Naive thymus-derived CD8-positive, alpha-beta T cell (primary cell): ENCODE measurements around the gene GYG2. TPM values are rescaled to one million over a fixed set of nuclear protein-coding genes. Genes with fewer than 3 reads are reported as not detected.

Source experiments
- ATAC-seq, 2 donors: fragments of 150-1000 bp; cut with Tn5 transposase in 1 of 2; sonication (Bioruptor Pico), chemical (Tn5 transposase) in 1 of 2; 1 replicate in 1 of 2; 2 replicates in 1 of 2; pipeline ENCODE4 v1.10.0; 2021; ENCODE audit warnings: mild to moderate bottlenecking in 2 of 2, moderate library complexity in 2 of 2
- POLR2A ChIA-PET: fragments of 350-600 bp; sonication (Branson Sonifier 250); formaldehyde crosslinking; loops from one replicate; lab custom pipeline; 2021; ENCODE audit warnings: antibody characterized with exemption; lab: Charles Lee
- DNase-seq, 10 donors: peaks; one replicate each; pipeline versions ENCODE4 v3.0.0 to v3.0.0-alpha.2; 2020 to 2022
- H3K27ac Mint-ChIP-seq, 10 donors: one replicate each; pipeline ENCODE4 v1.8.0; 2020 to 2022; ENCODE audit warnings: mild to moderate bottlenecking in 10 of 10, mixed read lengths in 10 of 10, moderate library complexity in 4 of 10, inconsistent platforms in 1 of 10
- H3K27me3 Mint-ChIP-seq, 5 donors: one replicate each; pipeline ENCODE4 v1.8.0; 2021 to 2022; ENCODE audit warnings: mixed read lengths in 5 of 5
- H3K36me3 Mint-ChIP-seq, 3 donors: one replicate each; pipeline ENCODE4 v1.8.0; 2020 to 2022; ENCODE audit warnings: mixed read lengths in 3 of 3, mild to moderate bottlenecking in 2 of 3, inconsistent platforms in 1 of 3
- H3K4me1 Mint-ChIP-seq, 4 donors: one replicate each; pipeline ENCODE4 v1.8.0; 2021 to 2022; ENCODE audit warnings: mixed read lengths in 4 of 4
- H3K4me3 Mint-ChIP-seq, 10 donors: one replicate each; pipeline ENCODE4 v1.8.0; 2020 to 2022; ENCODE audit warnings: mild to moderate bottlenecking in 10 of 10, mixed read lengths in 10 of 10, moderate library complexity in 6 of 10, inconsistent platforms in 1 of 10
- H3K9me3 Mint-ChIP-seq, 9 donors: one replicate each; pipeline ENCODE4 v1.8.0; 2020 to 2022; ENCODE audit warnings: mixed read lengths in 9 of 9, mild to moderate bottlenecking in 3 of 9, inconsistent platforms in 1 of 9, moderate library complexity in 1 of 9
- polyA plus RNA-seq, 3 donors: library from polyadenylated mRNA; unstranded; fragments of 300-500 nt; fragmentation: Illumina TruSeq; gene quantifications; one replicate each; pipeline ENCODE4 v1.2.3, GENCODE V29; 2021
- total RNA-seq, 8 experiments: library from RNA in 2 of 8; stranded (reverse) in 2 of 8; gene quantifications; one replicate each; pipeline ENCODE4 v1.2.3 and lab custom pipeline; 2021 to 2026

Gene GYG2
- total and polyA plus RNA-seq, 5 experiments from 2014 or later = not detected

DNA sequence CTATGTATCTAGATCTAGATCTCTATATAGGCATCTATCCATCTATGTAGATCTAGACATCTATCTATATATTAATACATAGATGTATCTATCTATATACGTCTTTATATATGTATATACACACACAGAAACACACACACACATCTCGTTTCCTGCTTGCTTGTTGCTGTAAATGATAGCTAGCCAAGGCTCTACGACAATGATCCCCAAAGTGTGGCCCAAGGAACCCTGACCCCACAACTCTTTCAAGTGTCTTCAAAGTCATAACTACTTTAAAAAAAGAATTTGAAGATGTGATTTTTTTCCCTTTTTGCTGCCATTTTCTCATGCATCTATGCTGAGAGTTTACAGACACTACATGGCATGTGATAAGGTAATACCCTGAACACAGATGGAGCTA lies 28.8 kb downstream of the GYG2 start:
- ATAC-seq (no peak), DNase-seq (no peak)
- H3K4me1 Mint-ChIP-seq = no peaks in the 10 kb centered on the region
- POLR2A ChIA-PET = no interaction called here
- H3K36me3 Mint-ChIP-seq = no peaks in the 10 kb centered on the region
- no peak overlapping the region for H3K4me3 Mint-ChIP-seq
- no peak overlapping the region for H3K27ac Mint-ChIP-seq
- H3K27me3 Mint-ChIP-seq = peaks cover 0 to 3% (median 0%) of the 10 kb centered on the region in 5 donors
- peaks cover 0 to 5% (median 0%) of the 10 kb centered on the region in 9 donors for H3K9me3 Mint-ChIP-seq

DNA sequence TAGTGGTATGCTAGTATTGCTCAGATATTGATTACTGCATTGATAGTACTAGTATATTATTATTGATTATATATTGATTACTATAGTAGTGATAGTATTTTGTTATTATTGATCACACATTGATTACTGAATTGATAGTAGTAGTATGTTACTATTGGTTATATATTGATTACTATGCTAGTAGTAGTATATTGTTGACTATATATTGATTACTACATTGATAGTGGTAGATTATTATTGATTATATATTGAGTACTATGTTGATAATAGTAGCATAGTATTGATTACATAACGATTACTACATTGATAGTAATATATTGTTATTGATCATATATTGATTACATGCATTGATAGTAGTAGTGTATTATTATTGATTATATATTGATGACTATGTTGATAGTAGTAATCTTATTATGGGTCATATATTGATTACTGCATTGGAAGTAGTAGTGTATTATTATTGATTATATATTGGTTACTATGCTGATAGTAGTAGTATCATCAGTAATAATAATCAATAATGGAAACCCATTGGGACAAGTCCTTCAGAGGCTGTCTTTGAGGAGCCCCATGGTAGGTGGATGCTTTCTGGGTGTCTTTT lies 30.6 kb downstream of the GYG2 start:
- Mint-ChIP-seq H3K9me3 (no peaks in the 10 kb centered on the region), H3K4me1 (no peaks in the 10 kb centered on the region), H3K27ac (no peak overlapping the region), H3K4me3 (no peak overlapping the region), H3K36me3 (no peaks in the 10 kb centered on the region), H3K27me3 (peaks cover 0 to 3% (median 0%) of the 10 kb centered on the region in 5 donors)
- DNase-seq (no peak), ATAC-seq (no peak)
- POLR2A ChIA-PET = no interaction called here

DNA sequence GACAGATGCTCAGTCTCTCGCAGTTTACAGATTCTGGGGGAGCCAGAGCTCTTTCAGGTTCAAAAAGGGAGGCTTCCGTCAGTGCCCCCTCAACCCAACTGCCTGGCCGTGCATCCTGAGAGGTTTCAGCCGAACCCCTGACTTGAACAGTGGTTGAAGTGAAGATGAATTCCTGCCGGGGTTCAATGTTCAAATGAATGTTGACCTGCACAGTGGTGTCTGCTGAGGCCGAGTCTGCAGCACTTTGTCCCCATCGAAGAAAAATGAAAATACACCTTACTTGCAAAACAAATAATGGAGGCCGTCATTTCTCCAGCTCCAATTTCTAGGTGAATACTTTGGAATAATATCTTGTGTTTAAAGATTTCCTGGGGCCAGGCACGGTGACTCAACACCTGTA lies 33.7 kb downstream of the GYG2 start:
- POLR2A ChIA-PET = no interaction called here
- Mint-ChIP-seq H3K27ac (no peak overlapping the region), H3K4me1 (no peaks in the 10 kb centered on the region), H3K9me3 (no peaks in the 10 kb centered on the region), H3K4me3 (no peak overlapping the region), H3K27me3 (peaks cover 0 to 3% (median 0%) of the 10 kb centered on the region in 5 donors), H3K36me3 (no peaks in the 10 kb centered on the region)
- DNase-seq (no peak), ATAC-seq (no peak)

DNA sequence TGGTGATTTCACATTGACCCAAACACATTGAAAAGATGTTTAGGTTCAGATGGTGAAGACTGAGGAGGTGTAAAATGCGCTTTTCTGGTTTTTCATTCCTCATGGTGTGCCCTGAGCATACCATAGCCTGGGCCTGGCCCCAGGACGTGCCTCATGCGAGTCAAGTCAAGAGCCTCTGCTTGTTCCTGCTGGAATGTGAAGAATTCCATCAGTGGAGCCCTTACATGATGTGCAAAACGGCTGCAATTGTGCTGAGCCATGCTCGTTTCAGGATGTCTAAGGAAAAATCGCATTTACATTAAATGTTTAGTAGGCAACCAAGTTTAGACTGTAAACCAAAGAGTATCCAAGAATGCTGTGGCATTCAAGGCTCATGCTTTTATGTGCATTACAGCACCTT lies 34.9 kb downstream of the GYG2 start:
- no peak overlapping the region for H3K27ac Mint-ChIP-seq
- H3K36me3 Mint-ChIP-seq = no peaks in the 10 kb centered on the region
- ATAC-seq = no peak
- H3K4me3 Mint-ChIP-seq = no peak overlapping the region
- peaks cover 0 to 3% (median 0%) of the 10 kb centered on the region in 5 donors for H3K27me3 Mint-ChIP-seq
- POLR2A ChIA-PET = no interaction called here
- no peaks in the 10 kb centered on the region for H3K9me3 Mint-ChIP-seq
- H3K4me1 Mint-ChIP-seq = no peaks in the 10 kb centered on the region
- DNase-seq = no peak

DNA sequence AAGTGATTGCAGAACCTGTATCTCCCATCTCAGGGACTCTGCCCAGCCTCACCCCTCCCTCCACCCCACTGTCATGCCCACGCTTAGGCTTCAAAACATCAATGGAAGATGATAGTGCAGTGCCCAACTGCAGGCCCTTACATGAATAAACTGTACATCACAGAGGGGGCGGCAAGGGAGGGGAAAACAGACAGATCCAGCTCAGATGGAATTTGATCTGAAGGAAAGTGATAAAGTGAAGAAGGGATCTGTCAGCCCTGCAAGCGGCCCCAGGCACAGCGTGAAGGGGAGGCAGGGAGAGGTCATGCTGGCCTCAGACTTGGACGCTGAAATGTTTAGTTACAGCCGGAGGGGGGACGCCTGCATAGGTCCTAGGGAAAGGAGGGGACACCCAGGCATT lies 38.5 kb downstream of the GYG2 start:
- Mint-ChIP-seq H3K9me3 (peaks cover 0 to 27% (median 0%) of the 10 kb centered on the region in 9 donors), H3K27ac (no peak overlapping the region), H3K4me3 (no peak overlapping the region), H3K36me3 (peaks cover 0 to 5% (median 0%) of the 10 kb centered on the region in 3 donors), H3K27me3 (peaks cover 0 to 3% (median 0%) of the 10 kb centered on the region in 5 donors), H3K4me1 (no peaks in the 10 kb centered on the region)
- POLR2A ChIA-PET = no interaction called here
- ATAC-seq = no peak
- no peak for DNase-seq

DNA sequence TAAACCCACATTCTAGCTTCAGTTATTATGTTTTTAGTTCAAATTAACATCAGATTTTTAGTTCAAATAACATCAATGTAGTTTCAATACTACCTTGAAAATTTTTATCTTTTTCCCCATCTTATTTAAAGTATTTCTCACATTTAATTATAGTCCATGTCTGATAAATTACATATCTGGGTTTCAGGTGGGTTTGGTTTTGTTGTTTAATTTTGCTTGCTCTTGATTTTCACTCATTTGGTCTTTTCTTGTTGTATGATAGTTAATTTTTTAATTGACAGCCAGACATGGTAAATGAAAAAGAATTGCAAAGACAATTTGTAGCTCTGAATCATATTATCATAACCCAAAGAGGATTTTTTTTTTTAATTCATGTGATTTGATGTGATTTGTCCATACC lies 41.9 kb downstream of the GYG2 start:
- DNase-seq (no peak), ATAC-seq (no peak)
- POLR2A ChIA-PET = no interaction called here
- Mint-ChIP-seq H3K27me3 (peaks cover 0 to 8% (median 2%) of the 10 kb centered on the region in 5 donors), H3K9me3 (peaks cover 0 to 29% (median 0%) of the 10 kb centered on the region in 9 donors), H3K27ac (no peak overlapping the region), H3K4me3 (no peak overlapping the region), H3K36me3 (peaks cover 0 to 7% (median 0%) of the 10 kb centered on the region in 3 donors), H3K4me1 (no peaks in the 10 kb centered on the region)

DNA sequence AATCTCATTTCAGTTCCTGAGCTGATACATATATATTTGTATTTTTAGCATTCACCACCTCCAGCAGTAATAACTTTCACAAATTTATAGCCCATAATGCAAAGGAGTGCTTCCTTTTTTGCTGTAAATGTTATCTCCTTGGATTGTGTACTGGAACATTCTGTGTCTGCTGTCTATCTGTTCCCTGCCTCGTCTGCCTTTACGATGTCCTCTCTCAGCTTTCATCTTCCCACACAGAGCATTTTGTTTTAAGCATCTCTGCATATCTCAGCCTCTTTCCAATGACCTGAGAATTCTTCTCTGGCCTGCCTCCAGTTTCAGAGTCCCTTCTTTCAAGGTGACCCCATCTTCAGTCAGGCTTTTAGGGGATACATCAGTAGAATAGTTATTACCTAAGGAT lies 43.1 kb downstream of the GYG2 start:
- Mint-ChIP-seq H3K9me3 (peaks cover 0 to 31% (median 0%) of the 10 kb centered on the region in 9 donors), H3K4me1 (no peaks in the 10 kb centered on the region), H3K4me3 (no peak overlapping the region), H3K27me3 (peaks cover 0 to 6% (median 3%) of the 10 kb centered on the region in 5 donors), H3K27ac (no peak overlapping the region), H3K36me3 (peaks cover 0 to 9% (median 0%) of the 10 kb centered on the region in 3 donors)
- DNase-seq (no peak), ATAC-seq (no peak)
- POLR2A ChIA-PET = no interaction called here

DNA sequence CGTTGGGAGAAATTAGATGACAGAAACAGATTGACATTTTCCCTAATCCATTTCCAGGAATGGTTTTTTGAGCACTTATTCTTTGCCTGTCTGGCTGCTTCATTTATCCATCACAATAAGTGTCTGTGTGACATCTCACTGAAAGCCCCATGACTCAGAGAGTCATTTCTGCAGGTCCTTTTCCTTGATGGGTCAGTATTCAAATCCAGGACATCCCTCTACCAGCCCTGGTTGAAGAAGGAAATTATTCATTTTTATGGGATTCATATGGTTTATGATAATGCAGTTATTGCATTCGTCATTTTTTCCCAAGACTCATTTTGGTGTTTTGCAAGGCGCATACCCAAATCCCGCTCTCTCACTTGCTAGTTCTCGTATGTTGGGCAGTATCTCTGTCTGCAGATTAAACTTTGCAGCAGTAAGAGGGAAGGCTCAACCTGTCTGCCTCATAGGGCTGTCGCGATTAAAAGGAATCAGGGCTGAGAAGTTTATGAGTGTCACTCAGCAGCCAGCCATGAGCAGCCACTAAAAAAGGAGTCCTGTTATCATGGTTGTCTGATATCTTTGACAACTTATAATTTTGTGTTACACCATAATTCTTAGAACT lies 44.0 kb downstream of the GYG2 start:
- DNase-seq = no peak
- Mint-ChIP-seq H3K27me3 (peaks cover 0 to 6% (median 3%) of the 10 kb centered on the region in 5 donors), H3K4me3 (no peak overlapping the region), H3K9me3 (peaks cover 0 to 31% (median 0%) of the 10 kb centered on the region in 9 donors), H3K27ac (no peak overlapping the region), H3K4me1 (no peaks in the 10 kb centered on the region), H3K36me3 (peaks cover 0 to 9% (median 0%) of the 10 kb centered on the region in 3 donors)
- no peak for ATAC-seq
- POLR2A ChIA-PET = no interaction called here

DNA sequence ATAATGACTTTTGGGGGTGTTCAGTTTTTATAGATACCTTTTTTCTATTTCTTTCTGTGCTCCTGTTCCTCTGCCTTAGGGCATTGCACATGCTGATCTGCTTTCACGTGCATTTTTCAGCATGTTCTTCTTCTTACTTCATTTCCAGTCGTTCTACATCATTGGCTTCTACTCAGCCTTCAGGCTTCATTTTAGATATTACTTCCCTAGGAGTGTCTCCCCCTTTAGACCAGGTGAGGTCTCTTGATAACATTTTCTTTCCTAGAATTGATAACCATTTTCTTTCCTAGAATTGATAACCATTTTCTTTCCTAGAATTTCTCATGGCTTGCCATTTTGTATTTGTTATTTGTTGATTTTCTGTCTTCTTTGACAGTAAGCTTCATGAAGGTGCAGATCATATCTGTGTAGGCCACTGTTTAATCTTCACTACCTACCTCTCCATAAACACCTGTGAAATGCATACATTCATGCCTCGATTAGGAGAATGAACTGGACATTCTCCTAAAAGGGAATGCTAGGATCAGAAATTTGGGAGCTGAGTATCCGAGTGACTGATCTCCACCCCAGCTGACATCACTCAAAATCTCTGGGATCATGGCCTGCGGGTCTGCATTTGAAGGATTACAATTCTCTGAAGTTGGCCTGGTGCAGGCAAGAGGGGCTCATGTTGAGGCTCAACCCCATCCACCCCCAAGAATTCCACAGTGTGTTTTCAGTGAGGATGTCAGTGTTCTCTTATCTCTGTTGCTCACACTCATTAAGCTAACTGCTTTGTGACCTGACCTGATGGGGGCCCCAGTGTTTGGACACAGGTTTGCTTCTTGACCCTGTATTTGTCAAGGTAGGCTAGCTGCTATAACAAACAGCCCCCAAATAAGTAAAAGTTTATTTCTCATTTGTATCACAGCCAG lies 45.7 kb downstream of the GYG2 start:
- no peaks in the 10 kb centered on the region for H3K4me1 Mint-ChIP-seq
- ATAC-seq (no peak), DNase-seq (no peak)
- peaks cover 0 to 9% (median 0%) of the 10 kb centered on the region in 3 donors for H3K36me3 Mint-ChIP-seq
- peaks cover 0 to 26% (median 0%) of the 10 kb centered on the region in 9 donors for H3K9me3 Mint-ChIP-seq
- H3K27ac Mint-ChIP-seq = no peak overlapping the region
- H3K4me3 Mint-ChIP-seq = no peak overlapping the region
- peaks cover 0 to 6% (median 3%) of the 10 kb centered on the region in 5 donors for H3K27me3 Mint-ChIP-seq
- POLR2A ChIA-PET = no interaction called here

DNA sequence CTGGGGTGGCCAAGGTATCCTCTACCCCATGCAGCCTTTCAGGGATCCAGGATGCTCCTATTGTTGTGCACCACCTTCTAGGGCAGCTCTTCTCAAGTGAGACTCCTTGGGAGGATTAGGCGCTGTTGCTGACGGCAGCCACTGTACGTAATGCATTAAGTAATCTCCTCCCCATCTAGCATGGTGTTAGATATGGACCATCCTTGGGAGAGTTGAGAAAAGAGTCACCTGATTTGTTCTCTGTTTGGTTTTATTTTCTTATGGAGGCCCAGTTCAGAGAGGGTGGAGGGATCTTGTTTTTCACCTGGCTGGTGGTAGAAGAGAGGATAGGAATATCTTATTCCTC lies 46.4 kb downstream of the GYG2 start:
- no peak overlapping the region for H3K4me3 Mint-ChIP-seq
- H3K9me3 Mint-ChIP-seq = peaks cover 0 to 20% (median 0%) of the 10 kb centered on the region in 9 donors
- ATAC-seq (no peak), DNase-seq (no peak)
- POLR2A ChIA-PET = no interaction called here
- no peak overlapping the region for H3K27ac Mint-ChIP-seq
- H3K27me3 Mint-ChIP-seq = peaks cover 0 to 10% (median 6%) of the 10 kb centered on the region in 5 donors
- H3K36me3 Mint-ChIP-seq = peaks cover 0 to 9% (median 0%) of the 10 kb centered on the region in 3 donors
- H3K4me1 Mint-ChIP-seq = no peaks in the 10 kb centered on the region

DNA sequence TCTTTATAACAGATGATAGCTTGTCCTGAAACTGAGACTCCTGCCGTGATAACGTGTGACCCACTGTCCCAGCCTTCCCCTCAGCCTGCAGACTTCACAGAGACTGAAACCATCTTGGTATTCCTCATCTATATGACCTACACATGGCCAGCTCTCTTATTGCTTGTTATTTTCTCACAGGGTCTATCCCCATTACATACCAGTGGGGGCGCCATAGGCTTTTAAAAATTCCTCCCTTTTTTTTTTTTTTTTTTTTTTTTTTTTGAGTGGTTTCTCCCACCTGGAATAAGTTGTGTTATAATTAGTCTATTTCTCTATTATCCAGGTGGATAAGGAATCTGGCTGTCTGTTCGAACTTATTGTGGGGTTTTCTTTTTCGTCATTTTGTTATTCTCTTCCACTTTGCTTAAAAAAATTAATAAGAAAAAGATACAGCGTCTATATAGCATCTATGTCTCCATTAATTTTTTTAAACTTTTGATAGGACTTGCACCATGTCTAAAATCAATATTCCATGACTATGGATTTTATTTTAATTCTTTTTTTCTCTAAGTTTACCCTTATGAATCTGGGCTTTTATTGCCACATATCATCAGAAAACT lies 47.2 kb downstream of the GYG2 start:
- ATAC-seq (no peak), DNase-seq (no peak)
- Mint-ChIP-seq H3K9me3 (peaks cover 0 to 13% (median 0%) of the 10 kb centered on the region in 9 donors), H3K36me3 (peaks cover 0 to 4% (median 0%) of the 10 kb centered on the region in 3 donors), H3K4me1 (no peaks in the 10 kb centered on the region), H3K27me3 (peaks cover 0 to 10% (median 7%) of the 10 kb centered on the region in 5 donors), H3K27ac (no peak overlapping the region), H3K4me3 (no peak overlapping the region)
- POLR2A ChIA-PET = no interaction called here

DNA sequence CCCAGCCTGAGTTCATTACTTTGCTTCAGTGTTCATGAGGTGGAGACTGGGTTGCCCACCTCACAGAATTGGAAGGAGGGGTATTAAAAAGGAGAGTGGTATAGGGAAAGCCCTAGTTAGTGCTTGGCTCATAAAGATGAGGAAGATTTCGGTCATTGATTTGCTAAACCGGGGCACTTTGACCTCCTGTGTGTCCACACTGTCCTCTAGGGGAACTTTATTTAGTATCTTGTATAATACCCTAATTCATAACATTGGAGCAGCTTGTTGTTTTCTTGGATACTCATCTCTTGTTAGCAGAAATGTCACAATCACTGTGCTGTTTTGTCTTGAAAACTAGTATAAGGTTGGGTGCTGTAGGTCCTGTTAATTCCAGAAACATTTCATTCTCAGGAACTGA lies 49.8 kb downstream of the GYG2 start:
- H3K27ac Mint-ChIP-seq = no peak overlapping the region
- ATAC-seq = no peak
- H3K4me1 Mint-ChIP-seq = no peaks in the 10 kb centered on the region
- H3K36me3 Mint-ChIP-seq = peaks cover 0 to 4% (median 0%) of the 10 kb centered on the region in 3 donors
- H3K4me3 Mint-ChIP-seq = no peak overlapping the region
- POLR2A ChIA-PET = no interaction called here
- DNase-seq = no peak
- peaks cover 6 to 13% (median 10%) of the 10 kb centered on the region in 5 donors for H3K27me3 Mint-ChIP-seq
- peaks cover 0 to 4% (median 0%) of the 10 kb centered on the region in 9 donors for H3K9me3 Mint-ChIP-seq
